Mucosa of descending colon (tissue), 3 donors: ENCODE results near the gene REPS1. TPM values are rescaled to one million over a fixed set of nuclear protein-coding genes. Genes with fewer than 3 reads are reported as not detected.
A peak's percentile ranks its signal among the peaks of the same experiment; 100 is the strongest.

ENCODE experiments used
- ATAC-seq: fragments of 200-7000 bp; cut with Tn5 transposase; one replicate; pipeline ENCODE4 v1.9.1; 2020; ENCODE audit warnings: mild to moderate bottlenecking, moderate library complexity
- DNase-seq, 3 donors: peaks; one replicate each; pipeline ENCODE4 v3.0.0-alpha.2; 2020
- H3K36me3 ChIP-seq: fragments of 200-600 bp; one replicate; pipeline ENCODE4 v1.8.0; 2021; ENCODE audit warnings: low read depth, mild to moderate bottlenecking
- H3K4me1 ChIP-seq: fragments of 200-600 bp; one replicate; pipeline ENCODE4 v1.8.0; 2021; ENCODE audit warnings: low read depth, mild to moderate bottlenecking
- H3K4me3 ChIP-seq: fragments of 200-600 bp; one replicate; pipeline ENCODE4 v1.8.0; 2021; ENCODE audit warnings: mild to moderate bottlenecking
- H3K9me3 ChIP-seq: fragments of 200-600 bp; one replicate; pipeline ENCODE4 v1.8.0; 2021; ENCODE audit warnings: mild to moderate bottlenecking
- CTCF ChIP-seq: fragments of 200-600 bp; IDR thresholded peaks from one replicate; pipeline ENCODE4 v1.8.0; 2022; ENCODE audit warnings: antibody characterized with exemption, mild to moderate bottlenecking
- intact Hi-C, 2 donors: fragments of 100-400 bp; cut with DNase I in 1 of 2; cut with micrococcal nuclease in 1 of 2; formaldehyde crosslinking; loops; one replicate each; pipeline versions ENCODE4 v1.11.0 to v1.11.1; 2022; cut with DNase I, micrococcal nuclease
- total RNA-seq, 3 donors: library from RNA; stranded (reverse); fragmentation: NEBNext Ultra II Directional in 2 of 3; extraction: Animal tissue kit (Norgen Biotek cat#: 25700) in 2 of 3; gene quantifications; one replicate each; pipeline versions ENCODE4 v1.2.1 to v1.2.4, GENCODE V29; 2021 to 2023
- donor health status: DM: no; HTN: no; CAD: no; lungs with moderate emphysema.
- donor health status: DM: no; HTN: no; CAD: no.
- donor health status: DM: no; HTN: yes; CAD: no.

The REPS1 gene
- total RNA-seq, 3 donors from 2014 or later: 31.4 to 42.4 (median 33.6) TPM

GRCh38 chr6:138988469-138988834 is 399 bp upstream of the REPS1 start:
- no peak for TF ChIP-seq CTCF
- H3K9me3 ChIP-seq: no peaks in the 10 kb centered on the region
- DNase-seq (no peak), ATAC-seq (peak; percentile 4)
- no peaks in the 10 kb centered on the region for H3K36me3 ChIP-seq
- peaks cover 15% of the 10 kb centered on the region for H3K4me1 ChIP-seq
- intact Hi-C loops: no loop called here
- no peak overlapping the region for H3K4me3 ChIP-seq

- ATAC-seq: no peak
- no peaks in the 10 kb centered on the region for H3K9me3 ChIP-seq
- no peaks in the 10 kb centered on the region for H3K36me3 ChIP-seq
- intact Hi-C loops: no loop called here
- H3K4me1 ChIP-seq: peaks cover 18% of the 10 kb centered on the region
- TF ChIP-seq CTCF: no peak
- peak; percentile 52 to 69 (median 66) for DNase-seq
- H3K4me3 ChIP-seq: peak overlapping the region; percentile 91
Observed at GRCh38 chr6:138987080-138987642, 892 bp downstream of the REPS1 start.

DNA sequence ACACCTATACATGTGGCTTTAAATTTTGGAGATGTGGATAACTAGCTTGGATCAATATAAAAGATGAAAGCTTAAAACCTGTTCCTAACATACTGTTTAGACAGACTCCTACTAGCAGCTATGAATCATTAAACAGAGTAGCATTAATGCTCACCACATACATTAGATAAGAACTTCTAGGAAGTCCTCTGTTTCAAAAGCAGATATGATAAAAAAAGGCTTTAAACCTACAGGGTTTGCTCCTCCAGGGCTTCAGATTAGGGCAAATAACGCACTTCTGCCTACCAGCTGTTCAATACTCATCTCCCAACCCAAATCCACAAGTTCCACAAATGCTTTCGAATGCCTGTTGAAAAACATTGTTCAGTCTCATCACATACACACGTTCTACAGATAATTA is 1.5 kb downstream of the REPS1 start:
- no peaks in the 10 kb centered on the region for H3K36me3 ChIP-seq
- intact Hi-C loops: no loop called here
- no peaks in the 10 kb centered on the region for H3K9me3 ChIP-seq
- ATAC-seq: no peak
- DNase-seq: no peak
- no peak for TF ChIP-seq CTCF
- peak overlapping the region; percentile 91 for H3K4me3 ChIP-seq
- H3K4me1 ChIP-seq: peaks cover 22% of the 10 kb centered on the region

DNA sequence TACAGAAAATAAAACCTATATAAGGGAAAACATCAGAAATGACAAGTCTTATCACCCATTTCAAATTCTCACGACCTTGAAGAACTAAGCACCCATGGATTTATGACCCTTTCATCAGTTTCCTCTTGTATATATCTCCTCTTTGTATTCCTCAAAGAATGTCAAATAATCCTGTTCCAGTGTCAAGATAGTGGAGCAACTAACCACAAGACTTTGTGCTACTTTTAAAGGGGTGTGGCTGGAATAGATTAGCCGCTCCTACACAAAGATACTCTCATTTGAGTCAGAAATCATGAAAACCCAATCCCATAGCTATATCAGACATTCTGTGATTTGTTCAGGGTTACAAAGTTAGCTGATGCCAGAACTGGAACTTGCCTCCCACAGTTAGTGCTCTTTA is 6.6 kb downstream of the REPS1 start:
- H3K9me3 ChIP-seq: no peaks in the 10 kb centered on the region
- intact Hi-C loops: no loop called here
- DNase-seq (no peak), ATAC-seq (no peak)
- H3K4me3 ChIP-seq: no peak overlapping the region
- no peaks in the 10 kb centered on the region for H3K36me3 ChIP-seq
- H3K4me1 ChIP-seq: peaks cover 13% of the 10 kb centered on the region
- TF ChIP-seq CTCF: no peak

DNA sequence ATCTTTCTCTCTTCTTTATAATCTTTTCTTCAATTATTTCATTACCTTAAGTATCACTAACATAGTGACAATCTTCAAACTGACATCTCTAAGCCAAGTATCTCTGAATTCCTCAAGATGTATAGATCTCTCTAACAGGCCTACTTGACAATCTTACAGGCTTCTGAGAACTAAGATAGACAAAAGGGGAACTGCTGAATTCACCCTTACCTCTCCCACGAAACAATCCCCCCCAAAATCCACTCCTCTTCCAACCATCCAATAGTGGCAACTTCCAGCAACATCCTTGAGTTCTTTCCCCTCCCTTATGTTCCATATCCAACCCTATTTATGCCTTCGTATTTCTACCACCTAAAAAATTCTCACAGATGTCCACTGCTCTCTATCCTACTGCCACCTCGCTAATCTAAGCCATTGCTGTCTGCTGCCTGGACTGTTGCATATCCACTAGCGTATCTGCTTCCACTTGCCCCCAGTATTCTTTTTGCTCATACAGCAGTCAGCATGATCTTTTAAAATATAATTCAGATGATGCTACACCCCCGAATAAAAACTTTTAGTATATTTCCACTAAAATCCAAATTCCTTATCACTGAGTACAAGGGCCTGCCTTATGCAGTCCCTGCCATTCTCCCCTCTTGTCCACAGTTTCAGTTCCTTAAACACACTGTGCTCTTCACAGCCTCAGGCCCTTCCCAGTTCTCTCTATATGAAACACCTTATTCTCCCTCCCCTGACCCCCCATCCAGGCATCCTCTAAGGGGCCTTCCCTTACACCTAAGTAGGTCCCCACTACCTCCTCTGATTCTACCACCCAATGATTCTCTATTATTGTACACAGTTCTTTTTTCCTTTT is 8.0 kb downstream of the REPS1 start:
- intact Hi-C loops: no loop called here
- Histone ChIP-seq H3K36me3 (no peaks in the 10 kb centered on the region), H3K4me1 (peaks cover 12% of the 10 kb centered on the region), H3K4me3 (no peak overlapping the region), H3K9me3 (no peaks in the 10 kb centered on the region)
- no peak for ATAC-seq
- no peak for TF ChIP-seq CTCF
- DNase-seq: no peak
